GM21367 (cell line): Measurements from ENCODE around the gene KRTAP3-2.
"Not testable (repeated sequence)": the region's sequence is repeated elsewhere in the genome, so short reads cannot be mapped to it uniquely, and the experiment has no call there.

ENCODE experiments used
- ATAC-seq: cut with Tn5 transposase; IDR thresholded peaks from one replicate; pipeline ENCODE4 v1.9.1; 2021; ENCODE audit not compliant: unreplicated experiment

The KRTAP3-2 gene

DNA sequence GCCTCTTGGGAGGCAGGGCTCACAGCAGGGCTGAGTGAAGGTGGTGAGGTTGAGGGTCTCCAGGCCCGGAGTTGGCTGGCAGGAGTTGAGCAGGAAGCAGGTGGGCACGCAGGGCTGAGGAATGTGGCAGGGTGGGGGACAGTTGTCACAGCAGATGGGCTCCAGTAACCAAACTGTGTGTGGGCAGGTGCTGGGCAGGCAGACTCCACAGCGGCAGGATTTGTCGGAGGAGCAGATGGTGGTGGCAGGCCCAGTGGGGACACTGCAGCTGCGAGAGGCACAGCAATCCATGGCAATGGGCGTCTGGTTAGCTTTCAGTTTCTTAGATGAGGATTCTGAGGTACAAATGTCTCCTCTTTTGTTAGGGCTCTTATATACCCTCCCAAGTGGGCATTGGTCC is at the start of gene KRTAP3-2:
KRTAP3-2 (minus strand) TSS at position 344 of the 400 bp plus-strand sequence; CDS start at position 291, 53 bp downstream.
- not testable (repeated sequence) for ATAC-seq

DNA sequence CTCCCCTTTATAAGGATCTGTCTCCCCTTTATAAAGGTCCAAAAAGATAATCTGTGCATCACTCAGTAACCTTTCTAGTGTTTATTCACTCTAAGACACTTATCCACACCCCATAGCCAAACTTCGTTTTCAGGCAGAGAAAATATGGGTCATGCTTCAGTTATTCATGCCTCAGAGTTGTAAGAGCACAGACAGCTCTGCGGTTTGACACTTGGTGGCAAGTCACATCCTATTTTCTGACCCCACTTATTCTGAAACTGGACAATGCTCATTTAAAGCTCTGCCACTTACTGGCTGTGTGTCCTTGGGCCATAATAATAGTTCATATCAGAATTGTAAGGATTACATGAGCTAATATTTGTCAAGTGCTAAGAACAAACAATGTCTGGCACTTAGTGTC is 49.4 kb upstream of the KRTAP3-2 start:
- no peak for ATAC-seq

DNA sequence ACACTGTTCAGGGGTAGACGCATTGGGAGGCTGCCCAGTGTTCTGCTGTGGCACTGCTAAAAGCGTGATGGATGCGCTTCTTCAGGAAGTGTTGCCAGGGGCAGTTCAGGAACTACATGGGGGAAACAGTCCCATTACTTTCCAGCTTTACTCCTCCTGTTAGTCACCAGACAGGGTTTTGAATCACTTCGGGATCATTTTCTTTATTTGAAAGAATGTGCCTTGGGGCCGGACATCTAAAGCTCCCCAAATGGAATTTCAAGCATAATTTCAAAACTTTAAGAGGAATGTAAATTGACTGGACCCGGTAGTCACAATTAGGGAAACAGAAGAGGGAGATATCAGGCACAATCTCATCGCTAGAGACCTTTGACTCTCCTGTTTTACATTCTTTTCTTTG is 48.7 kb upstream of the KRTAP3-2 start:
- no peak for ATAC-seq

DNA sequence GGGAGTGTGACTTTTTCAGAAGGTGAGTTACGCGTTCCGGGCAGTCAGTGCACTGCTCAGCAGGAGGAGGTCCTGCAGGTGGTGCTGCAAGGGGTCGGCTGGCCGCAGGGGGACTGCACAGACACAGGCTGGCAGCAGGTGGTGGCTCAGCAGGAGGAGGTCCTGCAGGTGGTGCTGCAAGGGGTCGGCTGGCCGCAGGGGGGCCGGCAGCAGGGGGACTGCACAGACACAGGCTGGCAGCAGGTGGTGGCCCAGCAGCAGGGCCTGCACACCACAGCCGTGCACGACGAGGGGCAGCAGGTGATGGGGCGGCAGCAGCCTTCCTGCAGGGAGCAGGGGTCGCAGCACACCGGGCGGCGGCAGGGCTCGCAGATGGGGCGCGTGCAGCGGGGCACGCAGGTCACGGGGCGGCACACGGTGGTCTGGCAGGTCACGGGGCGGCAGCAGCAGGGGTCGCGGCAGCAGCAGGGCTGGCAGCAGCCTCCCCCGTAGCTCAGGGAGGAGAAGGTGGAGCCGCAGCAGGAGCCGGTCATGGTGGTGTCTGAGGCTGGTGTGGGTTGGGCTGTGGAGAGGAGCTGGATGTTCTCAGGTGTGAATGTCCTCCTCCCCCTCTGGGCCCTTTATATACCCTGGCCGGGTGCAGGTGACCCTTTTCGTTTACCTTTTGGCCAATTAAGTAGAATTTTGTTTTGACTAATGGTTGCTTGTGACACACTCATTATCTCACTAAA is 47.2 kb upstream of the KRTAP3-2 start, which contains the start of gene KRTAP2-1:
KRTAP2-1 (minus strand) TSS at position 582 of the 731 bp plus-strand sequence; CDS start at position 533, 49 bp downstream.
- ATAC-seq, result not testable (repeated sequence)

DNA sequence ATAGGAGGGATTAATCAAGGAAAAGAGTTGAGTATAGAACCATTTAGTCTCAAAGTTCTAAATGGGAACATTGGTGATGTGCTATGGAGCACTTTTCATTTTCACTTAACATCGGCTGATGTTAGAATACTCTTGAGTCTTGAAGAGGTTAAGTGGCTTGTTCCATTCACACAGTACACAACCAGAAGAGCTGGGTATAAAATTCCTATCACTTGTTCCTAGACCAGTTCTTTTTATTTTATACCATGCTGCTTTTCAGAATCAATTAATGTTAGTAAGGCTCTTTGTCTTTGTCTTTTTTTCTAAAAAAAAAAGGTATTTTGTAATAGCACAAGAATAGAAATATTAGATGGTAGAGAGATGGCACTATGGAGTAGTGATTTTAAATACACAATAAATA is 43.2 kb upstream of the KRTAP3-2 start:
- no peak for ATAC-seq

DNA sequence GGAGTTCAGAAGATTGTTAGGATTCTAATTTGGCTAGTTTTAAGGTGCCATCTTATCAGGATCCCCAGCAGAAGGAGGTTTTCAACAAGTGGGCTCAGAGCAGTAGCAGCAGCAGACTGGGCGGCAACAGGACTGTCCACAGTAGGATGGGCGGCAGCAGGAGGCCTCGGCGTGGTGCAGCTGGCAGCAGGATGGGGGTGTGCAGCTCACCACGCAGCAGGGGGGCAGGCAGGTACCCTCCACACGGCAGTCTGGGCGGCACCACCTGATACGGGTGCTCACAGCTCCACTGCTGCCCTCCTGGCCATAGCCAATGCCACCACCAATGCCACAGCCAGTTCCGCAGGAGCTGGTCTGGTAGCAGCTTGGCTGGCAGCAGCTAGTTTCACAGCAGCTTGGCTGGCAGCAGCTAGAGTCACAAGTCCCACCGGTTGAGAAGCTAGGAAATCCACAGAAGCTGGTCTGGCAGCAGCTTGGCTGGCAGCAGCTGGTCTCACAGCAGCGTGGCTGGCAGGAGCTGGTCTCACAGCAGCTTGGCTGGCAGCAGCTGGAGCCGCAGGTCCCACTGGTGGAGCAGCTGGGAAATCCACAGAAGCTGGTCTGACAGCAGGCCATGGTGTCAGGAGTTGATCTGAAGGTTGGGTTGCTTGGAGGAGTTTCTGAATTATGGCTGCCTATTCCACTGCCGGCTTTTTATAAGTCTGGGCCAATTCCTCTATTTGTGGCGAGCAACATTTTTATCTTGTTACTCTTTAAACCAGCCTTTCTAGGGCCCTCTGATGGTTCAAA is 41.3 kb upstream of the KRTAP3-2 start, which contains the start of gene KRTAP1-1:
KRTAP1-1 (minus strand) TSS at position 668 of the 789 bp plus-strand sequence; CDS start at position 615, 53 bp downstream.
- not testable (repeated sequence) for ATAC-seq

DNA sequence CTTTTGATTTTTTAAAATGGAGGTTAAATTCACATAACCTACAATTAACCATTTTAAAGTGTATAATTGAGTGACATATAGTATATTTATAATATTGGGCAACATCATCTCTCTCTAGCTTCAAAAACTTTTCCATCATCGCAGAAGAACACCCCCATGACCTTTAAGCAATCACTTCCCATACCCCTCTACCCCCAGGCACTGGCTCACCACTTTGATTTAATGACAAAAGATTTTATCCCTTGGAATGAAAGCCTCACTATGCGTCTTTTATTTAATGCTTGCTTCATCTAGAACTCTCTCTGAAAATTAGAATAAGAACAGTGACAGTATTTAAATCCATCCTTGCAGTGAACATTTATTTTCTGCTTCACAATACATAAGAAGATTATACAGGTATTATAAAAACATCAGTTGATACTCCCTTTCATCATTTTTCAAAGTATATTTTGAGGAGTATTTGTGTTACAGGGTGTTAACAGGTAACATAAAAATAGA is 38.2 kb upstream of the KRTAP3-2 start:
- no peak for ATAC-seq

DNA sequence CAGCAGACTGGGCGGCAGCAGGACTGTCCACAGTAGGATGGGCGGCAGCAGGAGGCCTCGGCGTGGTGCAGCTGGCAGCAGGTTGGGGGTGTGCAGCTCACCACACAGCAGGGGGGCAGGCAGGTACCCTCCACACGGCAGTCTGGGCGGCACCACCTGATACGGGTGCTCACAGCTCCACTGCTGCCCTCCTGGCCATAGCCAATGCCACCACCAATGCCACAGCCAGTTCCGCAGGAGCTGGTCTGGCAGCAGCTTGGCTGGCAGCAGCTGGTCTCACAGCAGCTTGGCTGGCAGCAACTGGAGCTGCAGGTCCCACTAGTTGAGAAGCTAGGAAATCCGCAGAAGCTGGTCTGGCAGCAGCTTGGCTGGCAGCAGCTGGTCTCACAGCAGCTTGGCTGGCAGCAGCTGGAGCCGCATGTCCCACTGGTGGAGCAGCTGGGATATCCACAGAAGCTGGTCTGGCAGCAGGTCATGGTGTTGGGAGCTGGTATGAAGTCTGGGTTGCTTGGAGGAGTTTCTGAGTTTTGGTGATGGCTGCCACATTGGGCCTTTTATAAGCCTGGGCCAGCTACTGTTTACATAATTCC is 34.7 kb upstream of the KRTAP3-2 start, which contains the start of gene KRTAP1-3:
KRTAP1-3 (minus strand) TSS at position 529 of the 590 bp plus-strand sequence; CDS start at position 476, 53 bp downstream.
- ATAC-seq, result not testable (repeated sequence)

DNA sequence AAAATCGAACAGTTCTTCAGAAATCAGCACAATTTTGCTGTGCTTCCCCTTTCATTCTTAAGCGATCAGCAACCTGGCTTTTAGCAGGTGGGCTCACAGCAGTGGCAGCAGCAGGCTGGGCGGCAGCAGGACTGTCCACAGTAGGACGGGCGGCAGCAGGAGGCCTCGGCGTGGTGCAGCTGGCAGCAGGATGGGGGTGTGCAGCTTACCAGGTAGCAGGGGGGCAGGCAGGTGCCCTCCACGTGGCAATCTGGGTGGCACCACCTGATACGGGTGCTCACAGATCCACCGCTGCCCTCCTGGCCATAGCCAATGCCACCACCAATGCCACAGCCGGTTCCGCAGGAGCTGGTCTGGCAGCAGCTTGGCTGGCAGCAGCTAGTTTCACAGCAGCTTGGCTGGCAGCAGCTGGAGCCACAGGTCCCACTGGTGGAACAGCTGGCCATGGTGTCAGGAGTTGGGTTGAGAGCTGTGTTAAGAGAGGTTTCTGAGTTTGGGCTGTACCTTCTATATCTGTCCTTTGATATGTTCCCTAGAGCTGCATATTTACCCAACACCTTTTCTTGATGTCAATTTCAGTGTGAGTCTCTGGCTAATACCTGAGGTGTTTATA is 30.0 kb upstream of the KRTAP3-2 start, which contains the start of gene KRTAP1-4:
KRTAP1-4 (minus strand) TSS at position 563 of the 613 bp plus-strand sequence; CDS start at position 446, 117 bp downstream.
- ATAC-seq, result no peak

DNA sequence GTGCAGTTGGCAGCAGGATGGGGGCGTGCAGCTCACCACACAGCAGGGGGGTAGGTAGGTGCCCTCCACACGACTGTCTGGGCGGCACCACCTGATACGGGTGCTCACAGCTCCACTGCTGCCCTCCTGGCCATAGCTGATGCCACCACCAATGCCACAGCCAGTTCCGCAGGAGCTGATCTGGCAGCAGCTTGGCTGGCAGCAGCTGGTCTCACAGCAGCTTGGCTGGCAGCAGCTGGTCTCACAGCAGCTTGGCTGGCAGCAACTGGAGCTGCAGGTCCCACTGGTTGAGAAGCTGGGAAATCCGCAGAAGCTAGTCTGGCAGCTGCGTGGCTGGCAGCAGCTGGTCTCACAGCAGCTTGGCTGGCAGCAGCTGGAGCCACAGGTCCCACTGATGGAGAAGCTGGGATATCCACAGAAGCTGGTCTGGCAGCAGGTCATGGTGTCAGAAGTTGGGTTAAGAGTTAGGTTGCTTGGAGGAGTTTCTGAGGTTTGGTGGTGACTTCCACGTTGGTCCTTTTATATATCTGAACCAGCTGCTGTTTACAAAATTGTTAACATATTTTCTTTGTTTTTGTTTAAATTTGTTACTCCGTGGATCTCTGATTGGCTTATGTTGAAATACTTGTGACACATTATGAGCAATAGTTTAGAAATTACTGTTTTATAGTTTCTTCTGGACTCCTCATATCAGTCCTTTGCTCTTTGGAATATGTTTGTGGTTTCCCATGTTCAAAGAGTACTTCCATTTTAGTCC is 27.2 kb upstream of the KRTAP3-2 start, which contains the start of gene KRTAP1-5:
KRTAP1-5 (minus strand) TSS at position 494 of the 757 bp plus-strand sequence; CDS start at position 441, 53 bp downstream.
- ATAC-seq, result no peak

DNA sequence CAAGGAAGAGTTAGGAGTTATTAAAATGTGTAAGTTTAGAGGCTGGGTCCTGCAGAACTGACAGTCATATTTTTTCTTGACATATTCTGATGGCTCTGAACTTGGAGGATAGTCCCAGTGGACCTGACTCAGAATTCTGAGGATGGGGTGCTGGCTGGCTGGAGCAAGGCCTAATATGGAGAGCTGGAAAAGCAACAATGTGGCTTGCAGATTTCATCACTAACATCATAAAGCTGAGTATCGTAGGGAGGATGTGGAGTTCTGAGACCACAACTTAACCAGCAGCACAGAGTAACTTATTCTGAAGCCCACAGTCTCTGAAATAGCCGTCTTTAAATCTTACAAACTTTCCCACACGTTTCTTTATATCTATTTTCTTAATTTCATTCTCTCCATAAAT is 25.0 kb upstream of the KRTAP3-2 start:
- ATAC-seq, result no peak

DNA sequence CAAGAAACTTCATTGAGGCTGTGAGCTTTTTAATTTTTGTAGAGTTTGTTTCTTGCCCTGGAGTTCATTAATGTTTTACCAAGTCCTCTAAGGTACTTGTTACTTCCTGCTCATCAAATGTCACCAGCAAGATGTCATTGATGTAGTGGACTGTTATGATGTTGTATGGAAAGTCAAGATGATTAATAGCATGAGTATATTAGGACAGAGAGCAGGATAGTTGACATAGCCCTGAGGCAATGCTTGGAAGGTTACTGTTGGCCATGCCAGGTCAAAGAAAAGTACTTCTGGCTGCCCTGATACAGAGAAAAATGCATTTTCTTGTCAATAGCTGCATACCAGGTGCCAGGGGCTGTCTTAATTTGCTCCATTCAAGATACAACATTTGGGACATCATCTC is 20.6 kb upstream of the KRTAP3-2 start:
- no peak for ATAC-seq

DNA sequence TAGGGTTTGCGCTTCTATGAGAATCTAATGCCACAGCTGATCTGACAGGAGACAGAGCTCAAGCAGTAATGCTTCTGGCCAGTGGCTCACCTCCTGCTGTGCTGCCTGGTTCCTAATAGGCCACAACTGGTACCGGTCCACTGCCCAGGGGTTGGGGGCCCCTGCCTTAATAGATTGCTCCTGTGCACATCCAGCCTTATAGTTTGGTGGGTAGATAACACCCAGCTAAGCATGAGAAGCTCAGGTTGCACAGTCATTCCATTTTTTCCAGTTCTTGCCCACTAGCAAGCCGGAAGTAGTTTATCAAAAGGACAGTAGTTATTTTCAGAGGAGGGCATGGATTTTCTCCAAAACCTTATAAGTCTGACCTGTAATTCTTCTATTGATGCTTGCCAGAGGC is 19.7 kb upstream of the KRTAP3-2 start:
- ATAC-seq, result no peak

DNA sequence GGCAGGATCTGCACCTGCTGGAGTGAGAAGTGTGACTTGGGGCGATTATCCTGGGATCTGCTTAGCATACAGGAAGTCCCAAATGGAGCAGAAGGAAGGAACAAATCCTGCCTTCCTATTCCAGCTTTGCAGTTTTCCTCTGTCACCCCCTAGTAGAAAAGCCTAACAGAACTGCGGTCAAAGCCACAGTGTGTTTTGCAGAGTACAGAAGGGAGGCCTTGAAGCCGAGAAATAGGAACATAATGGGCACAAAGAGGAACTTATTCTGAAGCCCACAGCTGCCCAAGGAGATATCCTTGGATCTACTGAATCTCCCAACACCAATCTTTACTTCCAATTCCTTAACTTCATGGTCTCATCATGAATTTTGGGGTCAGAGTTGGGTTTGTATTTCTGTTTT is 18.8 kb upstream of the KRTAP3-2 start:
- ATAC-seq, result no peak

DNA sequence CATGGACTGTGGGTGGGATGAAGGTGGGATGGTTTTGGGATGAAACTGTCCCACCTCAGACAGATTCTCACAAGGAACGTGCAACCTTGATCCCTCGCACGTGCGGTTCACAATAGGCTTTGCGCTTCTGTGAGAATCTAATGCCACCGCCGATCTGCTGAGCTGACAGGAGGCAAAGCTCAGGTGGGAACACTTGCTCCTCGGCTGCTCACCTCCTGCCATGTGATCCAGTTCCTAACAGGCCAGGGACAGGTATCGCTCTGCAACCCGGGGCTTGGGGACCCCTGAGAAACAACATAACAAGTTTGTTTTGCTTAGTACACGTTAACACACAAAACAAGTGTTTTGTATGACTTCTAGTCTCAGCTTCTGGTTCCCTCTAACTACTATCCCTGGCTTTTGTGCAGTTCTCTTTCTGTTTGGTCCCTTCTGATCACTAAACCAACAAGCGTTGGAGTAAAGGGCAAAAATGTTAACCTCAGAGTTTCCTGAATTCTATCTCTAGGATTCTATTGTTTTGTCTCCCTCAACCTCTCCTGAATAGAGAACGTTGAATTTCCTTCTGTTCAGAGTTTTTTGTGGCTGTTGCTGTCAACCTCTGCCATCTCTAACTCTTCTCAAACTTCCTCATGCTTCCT is 17.0 kb upstream of the KRTAP3-2 start:
- no peak for ATAC-seq

DNA sequence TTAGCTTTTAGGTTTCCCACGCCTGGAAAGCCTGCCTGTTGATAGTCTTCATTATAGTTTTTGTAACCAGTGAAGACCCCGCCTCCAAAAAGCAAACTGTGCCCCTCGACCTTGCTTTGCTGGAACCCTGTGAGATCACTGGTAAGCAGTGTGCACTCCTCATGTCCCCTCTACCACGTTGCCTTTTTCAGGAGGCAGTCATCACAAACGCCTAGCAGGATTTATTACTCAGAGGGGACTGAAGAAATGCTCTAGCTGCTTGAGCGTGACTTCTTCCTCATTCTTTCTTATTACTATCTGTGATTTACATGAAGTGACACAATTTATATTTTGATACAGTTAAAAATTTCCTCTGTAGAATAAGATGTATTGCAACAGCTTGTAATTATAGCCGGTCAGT is 15.7 kb upstream of the KRTAP3-2 start:
- no peak for ATAC-seq

DNA sequence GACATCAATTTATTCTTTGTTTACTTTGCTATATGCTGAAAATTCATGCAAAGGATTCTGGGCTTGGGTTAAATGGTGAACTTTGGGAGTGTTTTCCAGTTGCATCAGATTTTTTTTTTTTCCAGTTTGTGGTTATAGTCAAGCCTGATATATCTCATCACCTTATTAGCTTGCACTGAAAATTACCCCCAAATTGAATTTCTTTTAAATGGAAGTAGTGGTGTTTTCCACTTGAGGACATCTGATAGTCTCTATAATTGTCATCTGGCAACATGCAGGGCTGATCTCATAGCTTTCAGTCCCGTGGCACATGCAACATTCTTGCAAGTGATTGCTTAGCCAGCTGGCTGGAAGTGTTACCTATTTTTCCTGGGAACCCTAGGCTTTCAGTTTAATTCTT is 13.9 kb upstream of the KRTAP3-2 start:
- no peak for ATAC-seq

DNA sequence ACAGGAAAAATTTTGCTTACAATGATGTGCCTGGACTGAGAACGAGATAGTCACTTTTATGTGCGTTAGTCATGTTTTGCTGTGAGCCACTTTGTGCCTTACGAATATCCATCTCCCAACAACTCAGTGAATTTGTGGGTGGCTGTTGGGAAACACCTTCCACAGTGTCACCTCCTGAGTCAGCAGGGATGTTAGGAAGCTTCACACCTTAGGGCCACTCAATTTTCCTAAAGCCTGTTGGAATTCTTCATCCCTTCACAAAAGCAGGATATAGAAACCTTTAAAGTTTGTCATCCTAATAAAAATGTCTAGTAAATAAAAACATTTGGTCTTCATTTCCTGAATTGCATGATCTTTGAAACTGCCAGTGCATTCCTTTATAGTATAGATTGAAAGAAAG is 13.5 kb upstream of the KRTAP3-2 start:
- no peak for ATAC-seq
